Ovary (tissue), 9 donors: ENCODE measurements around the gene BICRAL. TPM values are rescaled to one million over a fixed set of nuclear protein-coding genes. Genes with fewer than 3 reads are reported as not detected.

Source experiments
- DNase-seq, 5 donors: peaks; one replicate each; pipeline ENCODE4 v3.0.0-alpha.2; 2019 to 2020
- H3K27ac ChIP-seq, 2 donors: fragments of 200-600 bp; one replicate each; pipeline versions ENCODE4 v1.5.1 to v1.8.0; 2019 to 2022
- H3K27me3 ChIP-seq: fragments of 200-600 bp; one replicate; pipeline ENCODE4 v1.8.0; 2022
- H3K36me3 ChIP-seq: fragments of 200-600 bp; sonication (generic); one replicate; pipeline ENCODE4 v1.5.1; 2019
- H3K4me1 ChIP-seq: one replicate; pipeline ENCODE4 v1.8.1; 2013; ENCODE audit warnings: mild to moderate bottlenecking, moderate library complexity; ENCODE audit not compliant: insufficient read depth
- H3K4me3 ChIP-seq: fragments of 200-600 bp; sonication (generic); one replicate; pipeline ENCODE4 v1.5.1; 2017
- H3K9me3 ChIP-seq, 2 donors: fragments of 200-600 bp in 1 of 2; sonication (generic) in 1 of 2; one replicate each; pipeline versions ENCODE4 v1.5.1 to v1.8.1; 2013 to 2019; ENCODE audit warnings: mild to moderate bottlenecking in 1 of 2, moderate library complexity in 1 of 2
- CTCF ChIP-seq, 3 donors: fragments of 450-650 bp in 2 of 3; fragments of 200-600 bp in 1 of 3; IDR thresholded peaks; one replicate each; pipeline versions ENCODE4 v1.5.1 to v1.8.0; 2016 to 2022; ENCODE audit warnings: antibody characterized with exemption in 3 of 3, mild to moderate bottlenecking in 1 of 3
- EP300 ChIP-seq: sonication (generic); formaldehyde crosslinking; IDR thresholded peaks from one replicate; pipeline ENCODE4 v1.6.1; 2017; ENCODE audit warnings: antibody characterized with exemption
- POLR2A ChIP-seq: fragments of 450-650 bp; IDR thresholded peaks from one replicate; pipeline ENCODE4 v1.6.1; 2017; ENCODE audit warnings: antibody characterized with exemption, mild to moderate bottlenecking, moderate library complexity
- WGBS, 3 donors: extraction: QIAGEN DNeasy Blood & Tissue Kit in 1 of 3; methylation state at CpG; one replicate each; pipeline versions ENCODE4 v1.1.5 to v1.1.7; 2013 to 2017; 5-methylcytosine and 5-hydroxymethylcytosine counted together
- intact Hi-C, 4 donors: fragments of 100-400 bp; cut with DNase I; formaldehyde crosslinking; loops; one replicate each; pipeline versions ENCODE4 v1.11.0 to v1.15.1; 2022 to 2023
- polyA plus RNA-seq, 2 donors: library from polyadenylated mRNA; stranded (reverse); fragments of 200-250 nt in 1 of 2; fragments of 350-450 nt in 1 of 2; fragmentation: Illumina TruSeq in 1 of 2; extraction: RNeasy Lipid Tissue Mini Kit (QIAGEN cat#74804) in 1 of 2; gene quantifications; one replicate each; pipeline ENCODE4 v1.2.3, GENCODE V29; 2013 to 2014
- total RNA-seq, 7 donors: library from RNA; depleted of rRNA in 2 of 7; stranded (reverse); fragments of >200 nt in 2 of 7; fragmentation: NEBNext Ultra II Directional in 3 of 7; extraction: Animal tissue kit (Norgen Biotek cat#: 25700) in 3 of 7; gene quantifications; one replicate each; pipeline versions ENCODE4 v1.1.0 to v1.2.4, GENCODE V29; 2016 to 2023
- donor health status: DM: no; HTN: no; CAD: no; lungs with moderate emphysema.
- donor health status: DM: no; HTN: no; CAD: no.
- donor health status: Bipolar disorder and iron deficiency.
- donor health status: DM: yes; HTN: yes; CAD: no.
- donor health status: DM: no; HTN: no; CAD: no.
- donor health status: DM: yes; HTN: yes; CAD: no.

BICRAL gene
- total and polyA plus RNA-seq, 9 donors = 10.5 to 27.1 (median 24.9) TPM

GRCh38 chr6:42818878-42819277 lies 37.0 kb downstream of the BICRAL start:
- H3K4me1 ChIP-seq = peaks cover 9% of the 10 kb centered on the region
- H3K36me3 ChIP-seq = no peaks in the 10 kb centered on the region
- H3K9me3 ChIP-seq = no peaks in the 10 kb centered on the region
- intact Hi-C loops = no loop called here
- 80 to 82% (median 80%) methylated on average over 3 of the region's 3 CpGs for WGBS, 3 donors
- H3K27ac ChIP-seq = no peak overlapping the region
- no peaks in the 10 kb centered on the region for H3K27me3 ChIP-seq
- DNase-seq = no peak
- no peak overlapping the region for H3K4me3 ChIP-seq
- TF ChIP-seq CTCF (IDR thresholded peaks at IDR 0.05) (no peak), POLR2A (no peak), EP300 (no peak)

DNA sequence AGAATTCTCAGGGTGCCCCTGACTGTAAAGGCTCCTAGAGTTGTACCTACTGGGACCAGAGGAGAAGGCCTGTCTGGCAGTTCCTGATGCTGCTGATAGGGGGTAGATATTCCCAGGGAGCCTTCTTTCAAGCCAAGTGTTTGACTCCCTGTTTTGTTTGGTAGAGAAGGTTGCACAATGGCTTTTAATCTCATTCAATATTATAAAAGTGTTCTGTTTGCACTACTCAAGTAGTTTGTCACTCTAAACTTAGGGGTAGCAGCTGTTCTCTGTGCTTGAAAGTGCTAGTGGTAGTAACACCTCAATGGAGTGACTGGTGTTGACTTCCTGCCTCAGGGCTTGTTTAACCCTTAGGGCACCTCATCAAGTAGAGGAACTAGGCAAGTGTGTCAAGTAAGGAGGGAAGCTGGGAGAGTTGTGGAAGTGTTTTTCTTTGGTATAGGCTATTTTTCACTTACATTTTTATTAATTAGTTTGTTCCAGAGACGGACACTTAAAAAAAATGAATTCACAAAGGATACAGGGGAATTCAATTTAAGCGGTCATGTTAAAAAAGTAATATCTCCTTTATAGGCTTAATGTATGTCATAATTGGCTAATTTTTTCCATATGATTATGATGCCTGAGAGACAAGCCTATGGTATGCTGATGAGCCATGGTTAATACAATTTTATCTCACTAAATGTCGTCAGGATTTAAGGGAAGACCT lies 38.1 kb downstream of the BICRAL start:
- H3K4me3 ChIP-seq = no peak overlapping the region

GRCh38 chr6:42820512-42821340 lies 38.9 kb downstream of the BICRAL start:
- intact Hi-C loops = no loop called here
- Histone ChIP-seq H3K27ac (peak overlapping the region in 1 of 2 donors; percentile 42), H3K27me3 (no peaks in the 10 kb centered on the region), H3K9me3 (no peaks in the 10 kb centered on the region), H3K4me3 (no peak overlapping the region), H3K36me3 (no peaks in the 10 kb centered on the region), H3K4me1 (peaks cover 9% of the 10 kb centered on the region)
- TF ChIP-seq POLR2A = no peak
- TF ChIP-seq CTCF (IDR thresholded peaks at IDR 0.05) = no peak
- no peak for TF ChIP-seq EP300
- 24 to 30% (median 28%) methylated on average over 10 of the region's 10 CpGs for whole genome bisulfite sequencing, 3 donors
- DNase-seq = peak in 1 of 5 donors; percentile 18

More for the DNA sequence above, 38.1 kb downstream of the BICRAL start:
- H3K27me3 ChIP-seq = no peaks in the 10 kb centered on the region
- H3K36me3 ChIP-seq = no peaks in the 10 kb centered on the region
- H3K9me3 ChIP-seq = no peaks in the 10 kb centered on the region
- intact Hi-C loops = no loop called here
- DNase-seq = no peak
- peaks cover 9% of the 10 kb centered on the region for H3K4me1 ChIP-seq
- TF ChIP-seq EP300 = no peak
- no peak for TF ChIP-seq CTCF (IDR thresholded peaks at IDR 0.05)
- TF ChIP-seq POLR2A = no peak
- WGBS, 3 donors = 83 to 91% (median 89%) methylated on average over 3 of the region's 3 CpGs
- peak overlapping the region in 1 of 2 donors; percentile 42 for H3K27ac ChIP-seq

DNA sequence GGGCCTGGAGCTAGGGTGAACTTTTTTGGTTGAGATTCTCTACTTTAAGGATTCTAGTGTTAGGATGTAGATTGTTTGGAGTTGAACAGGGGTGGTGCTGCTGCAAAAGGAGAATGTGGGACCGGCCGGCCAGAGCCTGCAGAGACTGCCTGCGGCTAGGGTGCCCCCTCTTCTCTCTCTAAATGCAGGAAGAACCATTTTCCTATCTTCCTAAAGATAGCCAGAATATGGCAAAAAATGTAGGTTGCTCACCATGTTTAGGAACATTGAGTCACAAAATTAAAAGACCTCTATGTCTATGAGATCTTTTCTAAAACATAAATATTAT lies 39.5 kb downstream of the BICRAL start:
- TF ChIP-seq POLR2A (no peak), EP300 (no peak), CTCF (IDR thresholded peaks at IDR 0.05) (no peak)
- no peak overlapping the region for H3K4me3 ChIP-seq

More for the DNA sequence above, 39.5 kb downstream of the BICRAL start:
- Histone ChIP-seq H3K27ac (peak overlapping the region in 1 of 2 donors; percentile 42), H3K36me3 (no peaks in the 10 kb centered on the region), H3K4me1 (peaks cover 9% of the 10 kb centered on the region), H3K27me3 (no peaks in the 10 kb centered on the region), H3K9me3 (no peaks in the 10 kb centered on the region)
- 12 to 25% (median 14%) methylated on average over 3 of the region's 3 CpGs for WGBS, 3 donors
- intact Hi-C loops = no loop called here
- DNase-seq = no peak
